PC-9 (cell line): ENCODE results near the gene TOPORS. TPM values are rescaled to one million over a fixed set of nuclear protein-coding genes. Genes with fewer than 3 reads are reported as not detected.

Experiments used
- BruUV-seq: library from RNA; stranded (reverse); fragments of 400-500 nt; replicated peaks from 2 replicates; lab custom pipeline; 2021; lab: Mats Ljungman, UMichigan
- CTCF ChIA-PET: fragments of 300-600 bp; sonication (Branson Sonifier 250); formaldehyde crosslinking; loops from one replicate; lab custom pipeline; 2022; ENCODE audit warnings: antibody characterized with exemption; lab: Charles Lee
- POLR2A ChIA-PET: fragments of 300-600 bp; sonication (Branson Sonifier 250); formaldehyde crosslinking; loops from one replicate; lab custom pipeline; 2022; ENCODE audit warnings: antibody characterized with exemption; ENCODE audit not compliant: unreplicated experiment; lab: Charles Lee
- DNase-seq, 2 experiments: peaks; one replicate each; pipeline versions ENCODE4 v3.0.0 to v3.0.0-alpha.2; 2015 to 2022; ENCODE audit warnings: mixed read lengths in 1 of 2
- H2AFZ ChIP-seq: fragments of 200-600 bp; sonication (generic); 2 replicates; pipeline ENCODE4 v1.8.1; 2017; ENCODE audit warnings: antibody characterized with exemption
- H3F3A ChIP-seq: fragments of 200-600 bp; sonication (generic); 2 replicates; pipeline ENCODE4 v1.8.1; 2017; ENCODE audit warnings: antibody characterized with exemption, mild to moderate bottlenecking, low read depth; ENCODE audit not compliant: insufficient read depth
- H3K27ac ChIP-seq: fragments of 200-600 bp; sonication (generic); 2 replicates; pipeline ENCODE4 v1.6.1; 2016; ENCODE audit warnings: mixed run types
- H3K27me3 ChIP-seq: fragments of 200-600 bp; sonication (generic); 2 replicates; pipeline ENCODE4 v1.6.1; 2016; ENCODE audit warnings: low read depth, mixed run types; ENCODE audit not compliant: insufficient read depth
- H3K36me3 ChIP-seq: fragments of 200-600 bp; sonication (generic); 2 replicates; pipeline ENCODE4 v1.6.1; 2016; ENCODE audit warnings: low read depth, mixed run types
- H3K4me1 ChIP-seq: fragments of 200-600 bp; sonication (generic); replicated peaks from 2 replicates; pipeline ENCODE4 v1.6.1; 2016; ENCODE audit warnings: mixed run types; ENCODE audit not compliant: insufficient read depth
- H3K4me2 ChIP-seq: fragments of 200-600 bp; sonication (generic); 2 replicates; pipeline ENCODE4 v1.6.1; 2017; ENCODE audit warnings: mixed run types
- H3K4me3 ChIP-seq: fragments of 200-600 bp; sonication (generic); 2 replicates; pipeline ENCODE4 v1.6.1; 2016; ENCODE audit warnings: mixed run types
- H3K79me2 ChIP-seq: fragments of 200-600 bp; sonication (generic); 2 replicates; pipeline ENCODE4 v1.6.1; 2017; ENCODE audit warnings: low read depth, mixed run types
- H3K9me2 ChIP-seq: fragments of 200-600 bp; sonication (generic); 2 replicates; pipeline ENCODE4 v1.8.1; 2017; ENCODE audit warnings: mild to moderate bottlenecking; ENCODE audit not compliant: insufficient read depth
- H3K9me3 ChIP-seq: fragments of 200-600 bp; sonication (generic); 2 replicates; pipeline ENCODE4 v1.8.1; 2016; ENCODE audit warnings: low read depth; ENCODE audit not compliant: insufficient read depth
- H4K20me1 ChIP-seq: fragments of 200-600 bp; sonication (generic); 2 replicates; pipeline ENCODE4 v1.8.1; 2017; ENCODE audit not compliant: insufficient read depth
- CTCF ChIP-seq: fragments of 200-600 bp; sonication (generic); conservative IDR thresholded peaks from 2 replicates; pipeline ENCODE4 v1.6.1; 2017; ENCODE audit warnings: mixed run types, antibody characterized with exemption, mild to moderate bottlenecking, moderate library complexity
- EZH2 ChIP-seq: fragments of 200-600 bp; sonication (generic); IDR thresholded peaks from 2 replicates; pipeline ENCODE4 v1.8.0; 2017; ENCODE audit warnings: antibody characterized with exemption, low read depth
- intact Hi-C: fragments of 100-400 bp; cut with micrococcal nuclease; formaldehyde crosslinking; loops from one replicate; pipeline ENCODE4 v1.10.0; 2022; ENCODE audit not compliant: unreplicated experiment
- total RNA-seq: library from RNA; stranded (reverse); gene quantifications from 2 replicates; pipeline ENCODE4 v1.2.3, GENCODE V29; 2021

Gene TOPORS
- total RNA-seq, 1 experiment from 2014 or later, result 11.1 TPM

GRCh38 chr9:32503008-32503407 lies 49.4 kb downstream of the TOPORS start:
- POLR2A ChIA-PET, result no interaction called here
- Histone ChIP-seq H4K20me1 (no peaks in the 10 kb centered on the region), H3K27ac (no peak overlapping the region), H3K4me3 (no peak overlapping the region), H3K36me3 (no peaks in the 10 kb centered on the region), H3K4me2 (no peak overlapping the region), H3K79me2 (no peaks in the 10 kb centered on the region), H3K9me2 (no peaks in the 10 kb centered on the region), H3K27me3 (no peaks in the 10 kb centered on the region), H3K9me3 (no peaks in the 10 kb centered on the region; the same call in 1 of the 2 replicates), H3K4me1 (peaks cover 8% of the 10 kb centered on the region), H2AFZ (no peak overlapping the region), H3F3A (no peaks in the 10 kb centered on the region; the same call in 1 of the 2 replicates)
- DNase-seq, result no peak
- intact Hi-C loops, result no loop called here
- no TSS peak for BruUV-seq
- CTCF ChIA-PET, result no interaction called here
- TF ChIP-seq CTCF, result no peak
- TF ChIP-seq EZH2, result no peak

GRCh38 chr9:32502464-32502863 lies 49.9 kb downstream of the TOPORS start:
- H3K4me3 ChIP-seq, result no peak overlapping the region
- H3K9me2 ChIP-seq, result no peaks in the 10 kb centered on the region
- no peaks in the 10 kb centered on the region for H3K79me2 ChIP-seq
- H3K4me1 ChIP-seq, result peaks cover 8% of the 10 kb centered on the region
- H3K27ac ChIP-seq, result no peak overlapping the region
- POLR2A ChIA-PET, result no interaction called here
- H3K27me3 ChIP-seq, result no peaks in the 10 kb centered on the region
- BruUV-seq, result no TSS peak
- H3K9me3 ChIP-seq, result no peaks in the 10 kb centered on the region; the same call in 1 of the 2 replicates
- CTCF ChIA-PET, result no interaction called here
- TF ChIP-seq EZH2 (no peak), CTCF (no peak)
- H3F3A ChIP-seq, result no peaks in the 10 kb centered on the region; the same call in 1 of the 2 replicates
- H3K4me2 ChIP-seq, result no peak overlapping the region
- H3K36me3 ChIP-seq, result no peaks in the 10 kb centered on the region
- peak in 1 of 2 experiments; percentile 67 for DNase-seq
- H4K20me1 ChIP-seq, result no peaks in the 10 kb centered on the region
- H2AFZ ChIP-seq, result no peak overlapping the region
- intact Hi-C loops, result no loop called here

- DNase-seq, result no peak
- CTCF ChIA-PET, result no interaction called here
- intact Hi-C loops, result no loop called here
Measured at GRCh38 chr9:32501868-32502267, 50.5 kb downstream of the TOPORS start.

More at GRCh38 chr9:32501868-32502267, 50.5 kb downstream of the TOPORS start:
- Histone ChIP-seq H3K36me3 (no peaks in the 10 kb centered on the region), H4K20me1 (no peaks in the 10 kb centered on the region), H3K27me3 (no peaks in the 10 kb centered on the region), H3K9me3 (no peaks in the 10 kb centered on the region; the same call in 1 of the 2 replicates), H3K79me2 (no peaks in the 10 kb centered on the region), H2AFZ (no peak overlapping the region), H3K27ac (no peak overlapping the region), H3K9me2 (no peaks in the 10 kb centered on the region), H3K4me1 (peaks cover 8% of the 10 kb centered on the region), H3K4me2 (no peak overlapping the region), H3K4me3 (no peak overlapping the region), H3F3A (no peaks in the 10 kb centered on the region; the same call in 1 of the 2 replicates)
- POLR2A ChIA-PET, result no interaction called here
- BruUV-seq, result no TSS peak
- no peak for TF ChIP-seq CTCF
- TF ChIP-seq EZH2, result no peak
